Measurements from ENCODE around the gene KLF16. TPM values are rescaled to one million over a fixed set of nuclear protein-coding genes. Genes with fewer than 3 reads are reported as not detected.

Gene KLF16
- total RNA-seq, 1 donor from 2014 or later = 26.3 TPM

GRCh38 chr19:1909761-1910080, 46.3 kb upstream of the KLF16 start:
- H3K9me3 Mint-ChIP-seq (ENCODE audit: unreplicated experiment) = no peaks in the 10 kb centered on the region
- no peak overlapping the region for H3K4me3 Mint-ChIP-seq (ENCODE audit: unreplicated experiment)
- H3K27ac Mint-ChIP-seq (ENCODE audit: unreplicated experiment) = no peak overlapping the region
- no peak for DNase-seq (ENCODE audit: extremely low spot score, unreplicated experiment)
- peaks cover 33% of the 10 kb centered on the region for H3K4me1 Mint-ChIP-seq (ENCODE audit: unreplicated experiment)
- peaks cover 4% of the 10 kb centered on the region for H3K36me3 Mint-ChIP-seq (ENCODE audit: unreplicated experiment)
- TF ChIP-seq, protein P1, sequence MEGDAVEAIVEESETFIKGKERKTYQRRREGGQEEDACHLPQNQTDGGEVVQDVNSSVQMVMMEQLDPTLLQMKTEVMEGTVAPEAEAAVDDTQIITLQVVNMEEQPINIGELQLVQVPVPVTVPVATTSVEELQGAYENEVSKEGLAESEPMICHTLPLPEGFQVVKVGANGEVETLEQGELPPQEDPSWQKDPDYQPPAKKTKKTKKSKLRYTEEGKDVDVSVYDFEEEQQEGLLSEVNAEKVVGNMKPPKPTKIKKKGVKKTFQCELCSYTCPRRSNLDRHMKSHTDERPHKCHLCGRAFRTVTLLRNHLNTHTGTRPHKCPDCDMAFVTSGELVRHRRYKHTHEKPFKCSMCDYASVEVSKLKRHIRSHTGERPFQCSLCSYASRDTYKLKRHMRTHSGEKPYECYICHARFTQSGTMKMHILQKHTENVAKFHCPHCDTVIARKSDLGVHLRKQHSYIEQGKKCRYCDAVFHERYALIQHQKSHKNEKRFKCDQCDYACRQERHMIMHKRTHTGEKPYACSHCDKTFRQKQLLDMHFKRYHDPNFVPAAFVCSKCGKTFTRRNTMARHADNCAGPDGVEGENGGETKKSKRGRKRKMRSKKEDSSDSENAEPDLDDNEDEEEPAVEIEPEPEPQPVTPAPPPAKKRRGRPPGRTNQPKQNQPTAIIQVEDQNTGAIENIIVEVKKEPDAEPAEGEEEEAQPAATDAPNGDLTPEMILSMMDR (IDR thresholded peaks at IDR 0.05) = no peak
- no peaks in the 10 kb centered on the region for H3K27me3 Mint-ChIP-seq (ENCODE audit: unreplicated experiment)

GRCh38 chr19:1908364-1908678, 44.9 kb upstream of the KLF16 start:
- no peak overlapping the region for H3K4me3 Mint-ChIP-seq (ENCODE audit: unreplicated experiment)
- peaks cover 41% of the 10 kb centered on the region for H3K4me1 Mint-ChIP-seq (ENCODE audit: unreplicated experiment)
- H3K27ac Mint-ChIP-seq (ENCODE audit: unreplicated experiment) = no peak overlapping the region
- DNase-seq (ENCODE audit: extremely low spot score, unreplicated experiment) = no peak
- peaks cover 3% of the 10 kb centered on the region for H3K36me3 Mint-ChIP-seq (ENCODE audit: unreplicated experiment)
- no peaks in the 10 kb centered on the region for H3K27me3 Mint-ChIP-seq (ENCODE audit: unreplicated experiment)
- TF ChIP-seq, protein P1 (IDR thresholded peaks at IDR 0.05) = no peak
- H3K9me3 Mint-ChIP-seq (ENCODE audit: unreplicated experiment) = no peaks in the 10 kb centered on the region

DNA sequence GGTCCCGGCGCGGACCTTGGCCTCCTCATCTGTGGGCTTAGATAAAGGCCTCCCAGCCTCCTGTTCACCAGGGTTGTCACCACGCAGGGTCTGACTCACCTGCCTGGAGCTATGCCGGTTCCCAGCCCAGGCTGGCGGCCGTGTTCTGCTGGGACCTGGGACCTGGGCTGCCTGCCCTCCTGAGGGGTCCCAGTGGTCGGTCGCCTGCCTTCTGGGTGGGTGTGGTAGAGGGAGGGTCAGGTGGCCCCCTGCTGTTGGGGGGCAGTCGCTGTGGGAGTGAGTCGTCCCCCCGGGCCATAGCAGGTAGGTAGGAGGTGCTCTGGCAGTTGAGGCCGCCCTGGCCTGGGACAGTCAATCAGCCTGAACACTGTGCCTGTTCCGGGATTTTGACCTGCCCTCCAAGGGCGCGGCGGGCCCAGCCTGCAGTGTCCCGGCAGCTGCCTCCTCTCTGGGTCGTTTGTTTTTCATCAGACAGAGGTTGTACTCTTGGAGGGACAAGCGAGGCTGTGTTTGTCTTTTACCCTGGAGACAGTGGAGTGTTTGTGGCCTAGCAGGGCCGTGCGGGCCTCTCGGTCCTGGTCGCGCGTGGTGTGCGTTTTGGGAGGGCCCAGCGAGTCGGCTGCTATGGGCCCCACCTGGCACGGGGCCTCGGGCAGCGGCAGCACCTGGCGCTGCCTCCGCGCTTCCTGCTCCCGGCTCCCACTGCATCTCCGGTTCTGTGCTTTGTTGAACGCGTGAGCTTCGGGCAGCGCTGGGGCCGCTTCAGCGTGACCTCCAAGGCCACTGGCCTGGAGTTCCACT, 44.4 kb upstream of the KLF16 start:
- H3K27me3 Mint-ChIP-seq (ENCODE audit: unreplicated experiment) = no peaks in the 10 kb centered on the region
- DNase-seq (ENCODE audit: extremely low spot score, unreplicated experiment) = no peak
- H3K4me1 Mint-ChIP-seq (ENCODE audit: unreplicated experiment) = peaks cover 45% of the 10 kb centered on the region
- H3K27ac Mint-ChIP-seq (ENCODE audit: unreplicated experiment) = peak overlapping the region; percentile 3
- no peaks in the 10 kb centered on the region for H3K36me3 Mint-ChIP-seq (ENCODE audit: unreplicated experiment)
- H3K9me3 Mint-ChIP-seq (ENCODE audit: unreplicated experiment) = no peaks in the 10 kb centered on the region
- no peak overlapping the region for H3K4me3 Mint-ChIP-seq (ENCODE audit: unreplicated experiment)
- TF ChIP-seq, protein P1 (IDR thresholded peaks at IDR 0.05) = no peak

GRCh38 chr19:1906985-1907562, 43.7 kb upstream of the KLF16 start:
- Mint-ChIP-seq H3K4me1 (ENCODE audit: unreplicated experiment) (peaks cover 45% of the 10 kb centered on the region), H3K36me3 (ENCODE audit: unreplicated experiment) (no peaks in the 10 kb centered on the region), H3K4me3 (ENCODE audit: unreplicated experiment) (peak overlapping the region; percentile 35), H3K27ac (ENCODE audit: unreplicated experiment) (peak overlapping the region; percentile 41), H3K27me3 (ENCODE audit: unreplicated experiment) (no peaks in the 10 kb centered on the region), H3K9me3 (ENCODE audit: unreplicated experiment) (no peaks in the 10 kb centered on the region)
- TF ChIP-seq, protein P1 (IDR thresholded peaks at IDR 0.05) = no peak
- no peak for DNase-seq (ENCODE audit: extremely low spot score, unreplicated experiment)

GRCh38 chr19:1905863-1906375, 42.5 kb upstream of the KLF16 start:
- peak overlapping the region; percentile 88 for H3K27ac Mint-ChIP-seq (ENCODE audit: unreplicated experiment)
- DNase-seq (ENCODE audit: extremely low spot score, unreplicated experiment) = no peak
- peaks cover 45% of the 10 kb centered on the region for H3K4me1 Mint-ChIP-seq (ENCODE audit: unreplicated experiment)
- H3K27me3 Mint-ChIP-seq (ENCODE audit: unreplicated experiment) = no peaks in the 10 kb centered on the region
- H3K4me3 Mint-ChIP-seq (ENCODE audit: unreplicated experiment) = peak overlapping the region; percentile 87
- H3K36me3 Mint-ChIP-seq (ENCODE audit: unreplicated experiment) = no peaks in the 10 kb centered on the region
- TF ChIP-seq, protein P1 (IDR thresholded peaks at IDR 0.05) = no peak
- H3K9me3 Mint-ChIP-seq (ENCODE audit: unreplicated experiment) = no peaks in the 10 kb centered on the region
